GM19452 (cell line): ENCODE results near the gene SYN1.
"Not testable (repeated sequence)": the region's sequence is repeated elsewhere in the genome, so short reads cannot be mapped to it uniquely, and the experiment has no call there.

ENCODE experiments used
- ATAC-seq: cut with Tn5 transposase; IDR thresholded peaks from one replicate; pipeline ENCODE4 v1.9.1; 2021; ENCODE audit not compliant: unreplicated experiment

Gene SYN1

GRCh38 chrX:47603125-47603524 lies 16.5 kb downstream of the SYN1 start:
- not testable (repeated sequence) for ATAC-seq

- no peak for ATAC-seq
Observed at GRCh38 chrX:47597222-47597621, 22.4 kb downstream of the SYN1 start.

DNA sequence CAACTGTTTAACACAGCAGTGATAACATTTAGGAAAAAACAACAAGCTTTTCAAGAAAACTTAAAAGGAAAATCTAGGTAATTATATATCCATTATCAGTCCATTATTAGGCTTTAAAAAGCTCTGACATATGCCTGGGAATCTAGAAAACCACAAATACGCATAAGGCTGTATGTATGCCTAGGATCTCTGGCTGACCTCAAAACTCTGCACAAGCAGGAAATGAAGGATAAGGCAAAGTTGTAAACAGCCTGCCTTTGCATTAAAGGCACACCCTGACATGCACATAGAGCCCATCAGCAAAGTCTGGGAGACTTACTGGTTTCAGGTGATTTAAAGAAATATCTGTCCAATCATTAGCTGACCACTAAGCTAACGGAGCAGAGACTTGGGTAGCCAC lies 23.4 kb downstream of the SYN1 start:
- no peak for ATAC-seq

- no peak for ATAC-seq
Observed at GRCh38 chrX:47595716-47596251, 23.9 kb downstream of the SYN1 start.

DNA sequence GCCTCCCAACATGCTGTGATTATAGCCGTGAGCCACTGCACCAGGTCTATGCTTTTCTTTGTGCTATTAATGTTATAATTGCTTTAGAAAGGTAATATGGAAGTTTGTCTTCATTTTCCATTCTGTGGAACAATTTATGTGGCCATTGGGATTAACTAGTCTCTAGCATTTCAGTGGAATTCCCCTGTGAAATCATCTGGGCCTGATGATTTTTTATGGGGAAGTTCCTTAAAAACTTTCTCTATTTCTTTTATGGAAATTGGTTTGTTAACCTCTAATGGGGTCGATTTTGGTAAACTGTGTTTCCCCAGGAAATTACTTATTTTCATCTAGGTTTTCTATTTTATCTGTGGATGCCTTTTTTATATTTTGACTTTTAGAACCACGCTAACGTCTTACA lies 26.1 kb downstream of the SYN1 start:
- ATAC-seq = no peak

- ATAC-seq = no peak
Observed at GRCh38 chrX:47590984-47591383, 28.7 kb downstream of the SYN1 start.

DNA sequence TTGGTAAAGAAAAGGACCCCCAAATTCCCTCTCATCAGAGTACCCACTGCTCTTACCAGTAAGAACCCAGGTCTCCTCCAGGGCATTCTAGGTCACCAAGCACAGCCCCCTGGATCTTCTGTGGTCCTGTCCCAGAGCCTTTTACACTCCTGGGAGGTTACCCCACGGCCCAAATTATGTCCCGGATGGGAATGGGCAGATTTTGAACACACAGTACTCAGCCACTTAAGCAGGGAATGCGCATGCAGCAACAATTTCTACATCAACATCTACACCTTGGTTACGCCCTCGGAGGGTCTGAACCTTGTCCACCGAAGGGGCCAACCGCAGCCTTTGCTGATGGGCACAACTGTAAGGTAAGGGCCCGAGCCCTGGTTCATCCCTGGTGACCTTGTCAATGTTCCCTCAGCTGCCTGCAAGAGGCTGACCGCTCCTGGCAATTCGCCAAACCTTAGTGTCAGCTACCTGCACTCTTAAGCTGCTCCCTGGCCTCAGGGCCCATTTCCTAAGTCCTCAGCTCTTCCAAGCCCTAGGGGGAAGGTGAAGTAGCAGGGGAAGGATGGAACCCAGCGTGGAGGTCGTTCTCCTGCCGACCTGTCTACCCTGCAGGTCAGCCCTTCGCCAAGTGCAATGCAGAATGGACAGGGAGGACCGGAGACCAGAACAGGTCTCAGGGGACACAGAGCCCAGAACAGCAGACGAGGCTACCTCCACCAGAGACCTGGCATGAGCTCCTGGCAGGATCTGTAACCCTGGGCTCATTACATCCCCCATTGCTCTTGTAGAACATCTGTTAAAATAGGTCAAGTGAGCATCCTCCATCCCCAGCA lies 31.5 kb downstream of the SYN1 start:
- ATAC-seq = no peak

- ATAC-seq = no peak
Observed at GRCh38 chrX:47587091-47587891, 32.4 kb downstream of the SYN1 start.

- no peak for ATAC-seq
Observed at GRCh38 chrX:47586043-47586787, 33.4 kb downstream of the SYN1 start.

- ATAC-seq = no peak
Observed at GRCh38 chrX:47585273-47585672, 34.4 kb downstream of the SYN1 start.

DNA sequence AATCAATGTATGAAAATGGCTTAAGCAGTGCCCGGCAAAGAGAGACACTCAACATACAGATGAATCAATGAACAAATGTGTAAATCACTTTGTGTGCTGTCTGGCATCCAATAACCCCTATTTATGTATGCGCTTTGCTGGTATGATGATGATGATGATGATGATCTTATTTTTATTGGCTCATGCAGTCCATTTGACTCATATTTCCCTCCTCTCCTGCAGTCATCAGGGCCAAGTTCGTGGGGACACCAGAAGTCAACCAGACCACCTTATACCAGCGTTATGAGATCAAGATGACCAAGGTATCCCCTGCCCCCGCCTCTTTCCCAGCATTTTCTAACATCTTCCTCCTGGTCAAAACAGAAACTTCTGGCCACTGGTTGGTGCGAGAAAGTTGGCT lies 34.9 kb downstream of the SYN1 start:
- no peak for ATAC-seq

DNA sequence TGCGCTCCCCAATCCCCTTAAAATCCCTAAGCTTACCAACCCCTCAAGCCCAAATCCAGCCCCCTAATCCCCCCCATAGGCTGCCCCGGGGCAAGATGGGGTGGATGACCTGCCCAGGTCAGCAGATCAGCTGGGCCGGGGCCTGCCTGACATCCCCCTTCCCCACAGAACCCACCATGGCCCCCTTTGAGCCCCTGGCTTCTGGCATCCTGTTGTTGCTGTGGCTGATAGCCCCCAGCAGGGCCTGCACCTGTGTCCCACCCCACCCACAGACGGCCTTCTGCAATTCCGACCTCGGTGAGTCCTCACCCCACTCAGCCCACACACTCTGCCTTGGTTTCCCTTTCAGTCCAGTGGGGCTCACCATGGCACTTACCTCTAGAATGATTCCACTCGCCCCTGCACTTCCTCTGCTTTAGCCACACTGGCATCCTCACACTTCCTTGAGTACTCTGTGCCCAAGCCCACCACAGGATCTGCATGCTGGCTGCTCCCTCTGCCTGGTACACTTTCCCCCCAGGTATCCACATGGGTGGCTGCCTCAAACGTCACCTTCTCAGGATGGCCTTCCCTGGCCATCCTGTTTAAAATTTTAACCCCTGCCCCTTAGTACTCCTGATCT lies 36.3 kb downstream of the SYN1 start:
- no peak for ATAC-seq

DNA sequence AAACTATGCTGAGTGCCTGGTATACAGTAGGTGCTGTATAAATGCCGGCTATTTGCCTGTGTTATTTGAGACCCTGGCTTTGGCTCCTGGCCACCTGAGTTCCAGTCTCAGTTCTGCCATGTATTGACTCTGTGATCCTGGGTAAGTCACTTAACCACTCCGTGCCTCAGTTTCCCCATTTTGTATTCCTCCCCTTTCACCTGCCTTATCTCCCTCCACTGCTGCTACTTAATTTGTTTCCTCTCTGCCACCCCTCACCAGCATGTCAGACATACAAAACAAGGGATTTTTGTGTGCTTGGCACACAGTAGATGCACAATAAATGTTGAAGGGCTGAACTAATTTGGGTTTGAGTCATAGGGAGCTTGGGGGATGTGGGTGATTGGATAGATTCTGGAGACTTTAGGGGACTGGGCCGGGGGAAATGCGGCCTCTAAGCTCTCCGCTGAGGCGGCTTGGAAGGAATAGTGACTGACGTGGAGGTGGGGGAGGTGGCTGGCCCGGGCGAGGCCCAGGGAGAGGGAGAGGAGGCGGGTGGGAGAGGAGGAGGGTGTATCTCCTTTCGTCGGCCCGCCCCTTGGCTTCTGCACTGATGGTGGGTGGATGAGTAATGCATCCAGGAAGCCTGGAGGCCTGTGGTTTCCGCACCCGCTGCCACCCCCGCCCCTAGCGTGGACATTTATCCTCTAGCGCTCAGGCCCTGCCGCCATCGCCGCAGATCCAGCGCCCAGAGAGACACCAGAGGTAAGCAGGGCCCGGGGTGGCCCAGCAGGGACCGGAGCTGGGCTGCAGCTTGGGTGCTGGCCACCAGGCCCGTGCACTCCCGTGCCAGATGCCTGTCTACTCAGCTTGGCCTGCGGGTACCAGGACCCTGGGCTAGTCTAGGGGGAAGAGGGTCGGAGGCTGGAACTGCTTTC lies 37.7 kb downstream of the SYN1 start, which contains the start of gene TIMP1:
Gene TIMP1, plus strand, starts transcription at position 706 of the 917 bp plus-strand sequence. CDS start 980 bp downstream, outside the sequence.
- peak; percentile 94 for ATAC-seq

DNA sequence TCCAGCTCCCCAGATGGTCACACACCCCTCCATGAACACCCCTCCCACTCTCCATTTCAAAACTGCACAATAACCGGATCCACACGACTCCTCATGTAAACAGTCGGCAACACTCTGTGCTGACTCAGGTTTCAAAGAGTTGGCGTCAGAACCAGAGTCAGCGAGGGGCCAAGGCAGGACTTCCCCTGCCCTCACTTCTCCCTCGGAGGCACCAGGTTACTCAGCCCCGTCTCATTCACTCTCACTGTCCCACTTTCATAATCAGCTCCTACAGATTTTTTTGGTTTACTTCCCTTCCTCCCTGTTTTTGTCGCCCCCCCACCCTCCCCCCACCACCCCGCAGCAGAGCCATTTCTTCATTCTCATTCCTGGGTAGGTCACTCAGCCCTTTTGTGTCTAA lies 40.1 kb downstream of the SYN1 start:
- ATAC-seq = no peak

DNA sequence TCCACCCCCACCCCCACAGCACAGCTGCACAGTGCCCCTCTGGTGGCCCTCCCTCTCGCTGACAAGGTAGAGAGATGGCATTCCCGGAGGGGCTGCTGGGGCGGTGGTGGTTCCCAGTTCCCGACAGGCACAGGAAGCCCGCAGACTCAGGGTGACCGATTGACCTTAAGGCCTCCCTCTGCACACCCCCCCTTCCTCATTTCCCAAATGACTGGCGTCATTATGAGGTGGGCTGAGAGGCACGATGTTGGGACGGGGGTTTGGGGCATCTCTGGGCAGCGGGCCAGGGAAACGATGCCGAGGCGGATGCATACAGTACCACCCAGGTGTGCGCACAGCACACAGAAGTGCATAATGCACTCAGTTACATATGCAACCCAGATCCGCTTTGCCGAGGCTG lies 41.0 kb downstream of the SYN1 start:
- no peak for ATAC-seq

DNA sequence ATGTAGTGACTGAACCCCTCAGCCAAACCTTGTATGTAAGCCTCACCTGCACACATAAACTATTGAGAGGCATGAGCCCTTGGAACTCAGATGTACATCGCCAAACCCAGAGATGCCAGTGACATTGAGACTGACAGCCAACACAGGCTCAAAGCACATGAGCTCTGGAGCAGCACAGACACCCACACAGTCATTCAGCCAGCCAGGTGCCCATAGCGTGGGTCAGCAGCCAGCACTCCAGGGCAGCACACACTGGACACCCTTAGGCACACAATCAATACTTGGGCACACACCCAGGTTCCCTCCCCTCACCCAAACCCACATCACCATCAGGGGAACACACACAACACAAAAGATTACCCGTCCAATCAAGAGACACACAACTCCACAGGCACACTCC lies 41.8 kb downstream of the SYN1 start:
- ATAC-seq = no peak

DNA sequence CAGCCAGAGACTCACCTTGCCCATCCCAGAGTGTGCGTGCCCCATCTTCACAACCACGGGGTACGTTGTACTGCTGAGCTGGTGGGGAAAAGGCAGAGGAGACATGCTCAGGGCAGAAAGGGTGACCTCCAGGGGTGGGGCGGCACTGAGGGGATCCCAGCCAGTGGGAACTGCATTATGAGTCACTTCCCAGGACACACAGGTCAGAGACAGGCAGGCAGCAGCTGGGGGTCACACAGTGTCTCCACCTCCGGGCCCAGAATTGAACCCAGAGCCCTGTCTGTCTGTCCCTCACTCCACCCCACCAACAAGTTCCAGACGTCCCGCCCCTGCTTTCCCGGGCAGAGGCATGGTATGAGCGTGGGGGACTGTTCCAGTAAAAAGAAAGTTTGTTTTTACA lies 42.2 kb downstream of the SYN1 start:
- ATAC-seq = no peak

GRCh38 chrX:47576021-47576898 lies 43.4 kb downstream of the SYN1 start:
- ATAC-seq = no peak
